ENCODE data around the gene PSTPIP1. TPM values are rescaled to one million over a fixed set of nuclear protein-coding genes. Genes with fewer than 3 reads are reported as not detected.

The PSTPIP1 gene
- total RNA-seq, 2 donors from 2014 or later = 141 to 152 TPM

- Mint-ChIP-seq H3K4me1 (ENCODE audit: low read depth) (peaks cover 82% of the 10 kb centered on the region), H3K4me3 (peak overlapping the region; percentile 79 to 81), H3K27ac (peak overlapping the region; percentile 96), H3K36me3 (ENCODE audit: insufficient read depth in 2 of 2) (peaks cover 3 to 18% of the 10 kb centered on the region in 2 donors), H3K27me3 (ENCODE audit: low read depth) (no peaks in the 10 kb centered on the region), H3K9me3 (no peaks in the 10 kb centered on the region)
- DNase-seq (no peak), ATAC-seq (replicated peaks in 1 of 2) (no peak)
Observed at GRCh38 chr15:77020348-77021087, 25.6 kb downstream of the PSTPIP1 start.

- peak overlapping the region; percentile 96 for H3K27ac Mint-ChIP-seq
- H3K4me3 Mint-ChIP-seq = peak overlapping the region; percentile 54 to 79
- H3K9me3 Mint-ChIP-seq = no peaks in the 10 kb centered on the region
- DNase-seq (no peak), ATAC-seq (replicated peaks in 1 of 2) (no peak)
- peaks cover 78% of the 10 kb centered on the region for H3K4me1 Mint-ChIP-seq (ENCODE audit: low read depth)
- H3K27me3 Mint-ChIP-seq (ENCODE audit: low read depth) = no peaks in the 10 kb centered on the region
- H3K36me3 Mint-ChIP-seq (ENCODE audit: insufficient read depth in 2 of 2) = peaks cover 6 to 23% of the 10 kb centered on the region in 2 donors
Observed at GRCh38 chr15:77021088-77021481, 26.2 kb downstream of the PSTPIP1 start.

- ATAC-seq (replicated peaks in 1 of 2) = peak; percentile 74 to 78
- Mint-ChIP-seq H3K27ac (peak overlapping the region; percentile 96), H3K36me3 (ENCODE audit: insufficient read depth in 2 of 2) (peaks cover 6 to 24% of the 10 kb centered on the region in 2 donors), H3K4me1 (ENCODE audit: low read depth) (peaks cover 73% of the 10 kb centered on the region), H3K27me3 (ENCODE audit: low read depth) (no peaks in the 10 kb centered on the region), H3K4me3 (peak overlapping the region; percentile 54 to 79), H3K9me3 (no peaks in the 10 kb centered on the region)
- peak; percentile 55 to 56 for DNase-seq
Observed at GRCh38 chr15:77021803-77022381, 27.0 kb downstream of the PSTPIP1 start.

GRCh38 chr15:77022646-77023575 lies 28.0 kb downstream of the PSTPIP1 start:
- H3K36me3 Mint-ChIP-seq (ENCODE audit: insufficient read depth in 2 of 2) = peaks cover 10 to 24% of the 10 kb centered on the region in 2 donors
- peaks cover 65% of the 10 kb centered on the region for H3K4me1 Mint-ChIP-seq (ENCODE audit: low read depth)
- peak overlapping the region in 1 of 2 donors; percentile 79 for H3K4me3 Mint-ChIP-seq
- H3K27me3 Mint-ChIP-seq (ENCODE audit: low read depth) = no peaks in the 10 kb centered on the region
- ATAC-seq (replicated peaks in 1 of 2) (no peak), DNase-seq (no peak)
- H3K9me3 Mint-ChIP-seq = no peaks in the 10 kb centered on the region
- H3K27ac Mint-ChIP-seq = peak overlapping the region; percentile 96

- DNase-seq (no peak), ATAC-seq (replicated peaks in 1 of 2) (peak in 1 of 2 donors; percentile 2)
- Mint-ChIP-seq H3K4me3 (peak overlapping the region in 1 of 2 donors; percentile 30), H3K27ac (peak overlapping the region; percentile 96), H3K27me3 (ENCODE audit: low read depth) (no peaks in the 10 kb centered on the region), H3K9me3 (no peaks in the 10 kb centered on the region), H3K4me1 (ENCODE audit: low read depth) (peaks cover 57% of the 10 kb centered on the region), H3K36me3 (ENCODE audit: insufficient read depth in 2 of 2) (peaks cover 10 to 24% of the 10 kb centered on the region in 2 donors)
Observed at GRCh38 chr15:77023576-77024272, 28.8 kb downstream of the PSTPIP1 start.

GRCh38 chr15:77024273-77025082 lies 29.6 kb downstream of the PSTPIP1 start:
- no peak overlapping the region for H3K4me3 Mint-ChIP-seq
- no peaks in the 10 kb centered on the region for H3K9me3 Mint-ChIP-seq
- H3K27me3 Mint-ChIP-seq (ENCODE audit: low read depth) = no peaks in the 10 kb centered on the region
- H3K4me1 Mint-ChIP-seq (ENCODE audit: low read depth) = peaks cover 49% of the 10 kb centered on the region
- H3K36me3 Mint-ChIP-seq (ENCODE audit: insufficient read depth in 2 of 2) = peaks cover 10 to 24% of the 10 kb centered on the region in 2 donors
- DNase-seq (peak; percentile 70 to 80), ATAC-seq (replicated peaks in 1 of 2) (peak; percentile 16 to 19)
- no peak overlapping the region for H3K27ac Mint-ChIP-seq

- peaks cover 11 to 20% of the 10 kb centered on the region in 2 donors for H3K36me3 Mint-ChIP-seq (ENCODE audit: insufficient read depth in 2 of 2)
- peaks cover 41% of the 10 kb centered on the region for H3K4me1 Mint-ChIP-seq (ENCODE audit: low read depth)
- no peaks in the 10 kb centered on the region for H3K27me3 Mint-ChIP-seq (ENCODE audit: low read depth)
- H3K9me3 Mint-ChIP-seq = no peaks in the 10 kb centered on the region
- no peak overlapping the region for H3K4me3 Mint-ChIP-seq
- DNase-seq (no peak), ATAC-seq (replicated peaks in 1 of 2) (no peak)
- peak overlapping the region; percentile 61 for H3K27ac Mint-ChIP-seq
Observed at GRCh38 chr15:77025083-77025901, 30.4 kb downstream of the PSTPIP1 start.

GRCh38 chr15:77025941-77026411 lies 31.1 kb downstream of the PSTPIP1 start:
- DNase-seq (no peak), ATAC-seq (replicated peaks in 1 of 2) (no peak)
- H3K9me3 Mint-ChIP-seq = no peaks in the 10 kb centered on the region
- peaks cover 11 to 18% of the 10 kb centered on the region in 2 donors for H3K36me3 Mint-ChIP-seq (ENCODE audit: insufficient read depth in 2 of 2)
- peaks cover 34% of the 10 kb centered on the region for H3K4me1 Mint-ChIP-seq (ENCODE audit: low read depth)
- no peak overlapping the region for H3K4me3 Mint-ChIP-seq
- H3K27me3 Mint-ChIP-seq (ENCODE audit: low read depth) = no peaks in the 10 kb centered on the region
- H3K27ac Mint-ChIP-seq = peak overlapping the region; percentile 61

GRCh38 chr15:77026501-77027110 lies 31.7 kb downstream of the PSTPIP1 start:
- peaks cover 28% of the 10 kb centered on the region for H3K4me1 Mint-ChIP-seq (ENCODE audit: low read depth)
- DNase-seq (no peak), ATAC-seq (replicated peaks in 1 of 2) (no peak)
- peaks cover 11 to 18% of the 10 kb centered on the region in 2 donors for H3K36me3 Mint-ChIP-seq (ENCODE audit: insufficient read depth in 2 of 2)
- H3K27me3 Mint-ChIP-seq (ENCODE audit: low read depth) = no peaks in the 10 kb centered on the region
- H3K9me3 Mint-ChIP-seq = no peaks in the 10 kb centered on the region
- H3K4me3 Mint-ChIP-seq = no peak overlapping the region
- H3K27ac Mint-ChIP-seq = no peak overlapping the region

- Mint-ChIP-seq H3K9me3 (no peaks in the 10 kb centered on the region), H3K36me3 (ENCODE audit: insufficient read depth in 2 of 2) (peaks cover 9 to 15% of the 10 kb centered on the region in 2 donors), H3K27me3 (ENCODE audit: low read depth) (no peaks in the 10 kb centered on the region), H3K4me3 (no peak overlapping the region), H3K27ac (peak overlapping the region; percentile 5), H3K4me1 (ENCODE audit: low read depth) (peaks cover 22% of the 10 kb centered on the region)
- ATAC-seq (replicated peaks in 1 of 2) (no peak), DNase-seq (no peak)
Observed at GRCh38 chr15:77027111-77027696, 32.3 kb downstream of the PSTPIP1 start.
